ENCODE results near the gene NDNF.

The NDNF gene, protein sequence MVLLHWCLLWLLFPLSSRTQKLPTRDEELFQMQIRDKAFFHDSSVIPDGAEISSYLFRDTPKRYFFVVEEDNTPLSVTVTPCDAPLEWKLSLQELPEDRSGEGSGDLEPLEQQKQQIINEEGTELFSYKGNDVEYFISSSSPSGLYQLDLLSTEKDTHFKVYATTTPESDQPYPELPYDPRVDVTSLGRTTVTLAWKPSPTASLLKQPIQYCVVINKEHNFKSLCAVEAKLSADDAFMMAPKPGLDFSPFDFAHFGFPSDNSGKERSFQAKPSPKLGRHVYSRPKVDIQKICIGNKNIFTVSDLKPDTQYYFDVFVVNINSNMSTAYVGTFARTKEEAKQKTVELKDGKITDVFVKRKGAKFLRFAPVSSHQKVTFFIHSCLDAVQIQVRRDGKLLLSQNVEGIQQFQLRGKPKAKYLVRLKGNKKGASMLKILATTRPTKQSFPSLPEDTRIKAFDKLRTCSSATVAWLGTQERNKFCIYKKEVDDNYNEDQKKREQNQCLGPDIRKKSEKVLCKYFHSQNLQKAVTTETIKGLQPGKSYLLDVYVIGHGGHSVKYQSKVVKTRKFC

DNA sequence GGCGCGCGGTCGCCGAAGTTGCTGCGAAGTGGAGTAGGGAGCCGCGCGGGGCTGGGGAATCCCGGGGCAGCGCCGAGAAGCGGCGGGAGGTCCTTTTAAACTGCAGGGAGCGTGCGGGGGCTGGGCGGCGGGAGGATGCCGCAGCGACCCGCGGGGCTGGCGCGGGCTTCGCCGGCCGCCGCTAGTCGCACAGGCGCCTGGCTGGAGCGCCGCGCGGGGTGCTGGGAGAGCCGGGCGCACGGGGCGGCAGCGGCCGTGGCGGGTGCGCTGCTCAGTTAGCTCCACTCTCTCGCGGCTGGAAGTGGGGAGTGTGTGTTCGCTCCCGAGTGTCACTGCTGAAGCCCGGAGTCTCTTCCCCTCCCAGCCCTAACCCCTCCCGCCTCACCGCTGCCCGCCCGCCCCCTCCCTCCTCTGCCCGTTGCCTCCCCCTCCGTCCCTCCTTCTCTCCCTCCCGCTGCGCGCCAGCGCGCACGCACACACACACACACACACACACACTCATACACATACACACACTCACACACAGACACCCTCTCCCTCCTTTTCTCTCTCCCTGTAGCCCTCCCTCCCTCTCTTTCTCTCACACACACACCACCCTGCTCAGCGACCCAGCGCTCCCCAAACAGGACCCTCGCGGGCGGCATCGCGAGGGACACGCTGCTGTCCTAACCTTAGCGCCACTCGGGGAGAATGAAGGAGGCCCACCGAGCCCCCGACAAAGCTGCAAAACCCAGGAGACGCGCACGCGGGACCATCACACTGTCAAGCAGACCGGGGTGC is at the start of gene NDNF:
Gene NDNF (minus strand): TSS at position 312 of the 780 bp plus-strand sequence. CDS start 26,698 bp downstream, outside the sequence.
- peak; percentile 42 for DNase-seq

DNA sequence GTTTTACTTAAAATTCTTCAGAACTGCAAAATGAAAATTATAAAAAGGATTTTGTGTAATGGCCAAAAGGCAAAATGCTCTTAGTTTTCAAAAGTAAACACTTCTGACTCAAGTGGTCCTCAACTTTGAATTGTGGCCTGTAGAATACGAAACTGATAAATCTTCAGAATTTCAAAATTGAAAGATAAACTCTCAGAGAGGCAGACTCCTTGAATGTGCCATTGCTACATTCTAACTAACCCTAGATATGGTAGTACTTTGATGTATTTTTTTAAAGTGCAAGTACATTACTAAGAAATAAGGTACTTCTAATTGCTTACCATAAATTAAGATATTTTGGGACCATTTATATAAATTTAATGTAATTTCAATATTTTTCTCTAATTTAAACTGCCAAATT is 47.4 kb upstream of the NDNF start:
- no peak for DNase-seq

GRCh38 chr4:121118344-121118743 is 46.0 kb upstream of the NDNF start:
- DNase-seq: no peak

- no peak for DNase-seq
Observed at GRCh38 chr4:121114756-121115155, 42.4 kb upstream of the NDNF start.

DNA sequence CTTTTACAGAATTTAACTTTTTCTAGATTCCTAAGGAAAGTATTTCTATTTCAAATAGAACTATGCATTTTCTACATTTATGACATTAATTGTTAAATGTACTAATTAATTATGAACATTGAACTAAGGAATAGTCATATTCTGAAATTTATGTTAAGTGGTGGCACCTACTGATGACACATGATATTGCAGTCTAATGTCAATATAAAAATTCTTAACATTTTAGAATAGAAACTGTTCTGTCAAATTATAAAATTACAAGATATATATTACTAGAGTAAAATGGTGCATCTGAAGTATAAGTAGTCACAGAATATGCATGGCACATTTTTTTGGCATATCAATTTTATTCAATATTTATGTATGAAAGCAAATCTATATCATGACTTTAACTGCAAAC is 40.2 kb upstream of the NDNF start:
- DNase-seq: no peak

DNA sequence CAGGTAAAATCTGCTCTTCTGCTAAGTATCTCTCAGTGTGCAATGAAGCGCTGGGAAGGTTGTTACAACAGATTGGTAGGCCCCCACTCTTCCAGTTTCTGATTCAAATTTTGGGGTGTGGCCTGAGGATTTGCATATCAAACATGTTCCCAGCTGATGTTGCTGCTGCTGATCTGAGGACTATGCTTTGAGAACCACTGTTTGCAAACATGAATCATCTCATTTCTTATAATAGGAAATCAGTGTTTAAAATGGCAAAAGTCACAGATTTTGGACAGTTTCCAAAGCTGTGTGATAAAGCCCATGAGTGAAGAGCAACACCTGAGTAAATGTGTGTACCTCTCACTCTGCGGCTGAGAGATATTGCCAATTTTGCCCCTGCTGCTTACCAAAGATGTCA is 36.2 kb upstream of the NDNF start:
- no peak for DNase-seq

GRCh38 chr4:121107507-121107906 is 35.2 kb upstream of the NDNF start:
- DNase-seq: no peak

DNA sequence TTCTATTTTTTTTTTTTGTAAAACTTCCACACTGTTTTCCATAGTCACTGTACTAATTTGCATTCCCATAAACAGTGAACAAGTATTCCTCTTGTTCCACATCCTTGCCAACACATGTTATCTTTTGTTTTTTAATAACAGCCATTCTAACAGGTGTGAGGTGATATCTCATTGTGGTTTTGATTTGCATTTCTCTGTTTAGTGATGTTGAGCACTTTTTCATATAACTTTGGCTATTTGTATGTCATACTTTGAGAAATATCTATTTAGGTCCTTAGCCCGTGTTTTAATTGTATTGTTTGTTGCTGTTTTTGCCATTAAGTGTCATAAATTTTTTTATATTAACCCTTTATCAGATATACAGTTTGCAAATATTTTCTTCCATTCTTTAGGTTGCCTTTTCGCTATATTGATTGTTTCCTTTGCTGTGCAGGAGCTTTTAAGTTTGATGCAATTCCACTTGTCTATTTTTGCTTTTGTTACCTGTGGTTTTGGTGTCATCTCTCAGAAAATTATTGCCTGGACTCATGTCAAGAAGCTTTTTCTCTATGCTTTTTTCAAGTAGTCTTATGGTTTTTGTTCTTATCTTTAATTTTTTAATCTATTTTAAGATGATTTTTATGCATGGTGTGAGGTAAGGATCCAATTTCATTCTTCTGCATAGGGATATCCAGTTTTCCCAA is 27.9 kb upstream of the NDNF start:
- no peak for DNase-seq

GRCh38 chr4:121098266-121098665 is 25.9 kb upstream of the NDNF start:
- DNase-seq: no peak

DNA sequence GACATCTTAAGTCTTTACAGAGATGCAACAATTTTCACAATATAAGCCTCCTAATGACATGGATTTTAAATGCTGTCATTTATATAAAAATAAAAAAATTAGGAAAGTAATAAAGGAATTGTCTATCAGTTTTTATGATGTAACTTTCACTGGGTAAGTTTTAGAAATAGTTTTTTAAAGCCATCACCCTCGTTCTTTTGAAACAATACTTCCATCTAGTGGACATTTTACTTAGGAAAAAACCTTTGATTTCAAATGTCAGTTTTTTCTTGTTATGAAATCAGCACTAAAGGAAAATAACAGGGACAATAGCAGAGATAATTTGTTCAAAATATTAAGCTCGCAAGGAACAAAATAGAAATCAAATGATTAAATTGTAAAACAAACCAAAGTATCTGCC is 24.3 kb upstream of the NDNF start:
- no peak for DNase-seq

- no peak for DNase-seq
Observed at GRCh38 chr4:121096191-121096590, 23.9 kb upstream of the NDNF start.

- DNase-seq: no peak
Observed at GRCh38 chr4:121094297-121094966, 22.1 kb upstream of the NDNF start.

DNA sequence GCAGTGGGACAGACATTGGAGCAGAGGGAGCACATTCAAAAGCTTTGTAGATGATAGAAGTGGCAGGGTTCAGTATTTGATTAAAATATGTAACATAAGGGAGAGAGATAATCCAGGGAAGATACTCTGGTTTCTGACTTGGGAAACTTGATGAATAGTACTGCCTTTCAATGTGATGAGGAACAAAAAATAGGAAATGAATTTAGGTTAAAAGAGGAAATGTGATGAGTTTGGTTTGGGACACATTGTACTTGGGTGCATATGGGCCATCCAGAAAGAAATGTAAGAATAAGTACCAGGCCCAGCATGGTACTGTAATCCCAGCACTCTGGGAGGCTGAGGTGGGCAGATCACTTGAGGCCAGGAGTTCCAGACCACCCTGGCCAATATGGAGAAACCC is 20.9 kb upstream of the NDNF start:
- no peak for DNase-seq

DNA sequence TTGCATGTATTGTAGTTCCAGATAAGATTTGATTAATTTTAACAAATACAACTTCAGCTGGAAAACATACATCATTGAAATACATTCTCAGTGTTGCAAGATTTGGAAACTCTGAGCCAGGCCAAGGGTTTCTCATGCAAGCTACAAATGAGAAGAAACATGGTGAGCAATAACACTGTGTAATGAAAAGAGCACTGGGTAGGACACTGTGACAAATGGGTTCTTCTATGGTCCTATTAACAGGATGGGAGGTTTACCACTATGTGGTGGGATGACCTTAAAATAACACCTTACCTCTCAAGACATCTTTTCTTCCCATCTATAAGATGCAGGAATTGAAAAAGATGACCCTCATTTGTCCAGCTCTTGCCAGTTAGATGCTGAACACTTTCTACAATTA is 19.6 kb upstream of the NDNF start:
- DNase-seq: no peak

GRCh38 chr4:121088867-121089266 is 16.5 kb upstream of the NDNF start:
- DNase-seq: no peak

DNA sequence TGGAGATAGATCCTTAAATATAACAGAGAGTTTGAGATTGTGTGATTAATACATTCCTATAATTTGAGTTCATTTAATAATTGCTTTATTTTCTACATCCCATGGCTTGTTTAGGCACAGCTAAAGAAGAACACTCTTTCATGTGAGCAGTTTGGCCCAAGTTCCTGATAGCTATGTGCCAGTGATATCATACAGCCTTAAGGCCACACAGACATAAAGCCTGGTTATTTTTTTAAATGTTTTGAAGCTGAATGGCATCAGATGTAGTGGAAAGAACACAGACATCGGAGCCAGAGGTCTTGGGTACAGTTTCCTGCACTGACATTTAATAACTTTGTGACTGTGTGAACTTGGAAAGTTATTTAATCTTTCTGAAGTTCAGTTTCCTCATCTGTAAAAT is 7.0 kb upstream of the NDNF start:
- no peak for DNase-seq

- DNase-seq: no peak
Observed at GRCh38 chr4:121077496-121077895, 5.2 kb upstream of the NDNF start.

GRCh38 chr4:121076416-121076815 is 4.1 kb upstream of the NDNF start:
- DNase-seq: no peak

- DNase-seq: no peak
Observed at GRCh38 chr4:121073672-121074381, 1.5 kb upstream of the NDNF start.

- DNase-seq: no peak
Observed at GRCh38 chr4:121073004-121073435, 685 bp upstream of the NDNF start.

- DNase-seq: no peak
Observed at GRCh38 chr4:121071640-121072223, 603 bp downstream of the NDNF start.
